Thymus (tissue), 11 donors: ENCODE results near the gene CILP2. TPM values are rescaled to one million over a fixed set of nuclear protein-coding genes. Genes with fewer than 3 reads are reported as not detected.

Experiments
- DNase-seq, 9 donors: peaks; one replicate each; pipeline ENCODE4 v3.0.0-alpha.2; 2013; ENCODE audit warnings: low spot score in 9 of 9, low read depth in 6 of 9, missing footprints in 1 of 9
- H3K27ac ChIP-seq, 2 donors: one replicate each; pipeline ENCODE4 v1.5.1; 2013; ENCODE audit warnings: control low read depth in 1 of 2, low read depth in 1 of 2, low read length in 1 of 2, mild to moderate bottlenecking in 1 of 2, moderate library complexity in 1 of 2
- H3K27me3 ChIP-seq, 2 donors: one replicate each; pipeline ENCODE4 v1.5.1; 2013; ENCODE audit warnings: low read length in 1 of 2; ENCODE audit not compliant: control insufficient read depth in 2 of 2, insufficient read depth in 1 of 2
- H3K36me3 ChIP-seq, 2 donors: one replicate each; pipeline ENCODE4 v1.5.1; 2013; ENCODE audit warnings: low read length in 1 of 2, mild to moderate bottlenecking in 1 of 2, moderate library complexity in 1 of 2; ENCODE audit not compliant: control insufficient read depth in 2 of 2, insufficient read depth in 2 of 2
- H3K4me1 ChIP-seq, 2 donors: one replicate each; pipeline ENCODE4 v1.5.1; 2013; ENCODE audit warnings: low read length in 2 of 2; ENCODE audit not compliant: control insufficient read depth in 2 of 2, insufficient read depth in 2 of 2
- H3K4me3 ChIP-seq, 2 donors: one replicate each; pipeline ENCODE4 v1.5.1; 2013; ENCODE audit warnings: low read length in 2 of 2, control low read depth in 1 of 2, mild to moderate bottlenecking in 1 of 2
- H3K9me3 ChIP-seq, 2 donors: one replicate each; pipeline ENCODE4 v1.5.1; 2013; ENCODE audit warnings: low read length in 1 of 2, mild to moderate bottlenecking in 1 of 2; ENCODE audit not compliant: control insufficient read depth in 2 of 2, insufficient read depth in 1 of 2
- WGBS: extraction: QIAGEN DNeasy Blood & Tissue Kit; methylation state at CpG from one replicate; pipeline ENCODE4 v1.1.7; 2013; 5-methylcytosine and 5-hydroxymethylcytosine counted together
- polyA plus RNA-seq: library from polyadenylated mRNA; stranded (reverse); fragments of 200-250 nt; gene quantifications from one replicate; pipeline ENCODE4 v1.2.3, GENCODE V29; 2013
- total RNA-seq: library from RNA; stranded (reverse); fragments of 120-200 nt; gene quantifications from one replicate; pipeline ENCODE4 v1.2.4, GENCODE V29; 2013
- donor health status: healthy.

The CILP2 gene
- total and polyA plus RNA-seq, 2 donors: 0.09 to 0.23 TPM

DNA sequence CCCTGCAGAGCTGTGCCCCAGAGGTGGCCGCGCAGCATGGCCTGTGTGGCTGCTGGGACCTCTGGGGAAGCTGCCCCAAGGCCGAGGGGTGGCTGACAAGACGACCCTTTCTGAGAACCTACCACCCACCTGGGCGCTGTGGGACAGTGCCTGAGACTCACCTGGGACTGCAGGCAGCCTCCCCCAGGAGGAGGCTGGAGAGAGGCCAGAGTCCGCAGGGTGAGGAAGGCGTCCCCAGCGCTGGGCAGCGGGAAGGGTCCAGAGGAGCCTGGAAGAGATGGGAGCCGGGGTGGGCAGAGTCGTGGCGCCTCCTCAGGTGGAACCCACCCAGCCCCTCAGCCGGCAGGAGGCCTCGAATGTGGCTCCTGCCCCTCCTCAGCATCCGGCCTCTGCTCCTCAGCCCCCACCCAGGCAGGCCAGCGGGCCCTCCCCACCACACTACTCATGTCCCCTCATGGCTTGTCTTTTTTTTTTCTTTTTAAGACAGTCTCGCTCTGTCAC lies 25.3 kb downstream of the CILP2 start:
- H3K4me1 ChIP-seq: no peaks in the 10 kb centered on the region
- H3K27ac ChIP-seq: no peak overlapping the region
- 97% methylated on average over 17 of the region's 17 CpGs for WGBS
- no peaks in the 10 kb centered on the region for H3K9me3 ChIP-seq
- H3K4me3 ChIP-seq: no peak overlapping the region
- peaks cover 11 to 35% of the 10 kb centered on the region in 2 donors for H3K36me3 ChIP-seq
- DNase-seq: no peak
- H3K27me3 ChIP-seq: no peaks in the 10 kb centered on the region

DNA sequence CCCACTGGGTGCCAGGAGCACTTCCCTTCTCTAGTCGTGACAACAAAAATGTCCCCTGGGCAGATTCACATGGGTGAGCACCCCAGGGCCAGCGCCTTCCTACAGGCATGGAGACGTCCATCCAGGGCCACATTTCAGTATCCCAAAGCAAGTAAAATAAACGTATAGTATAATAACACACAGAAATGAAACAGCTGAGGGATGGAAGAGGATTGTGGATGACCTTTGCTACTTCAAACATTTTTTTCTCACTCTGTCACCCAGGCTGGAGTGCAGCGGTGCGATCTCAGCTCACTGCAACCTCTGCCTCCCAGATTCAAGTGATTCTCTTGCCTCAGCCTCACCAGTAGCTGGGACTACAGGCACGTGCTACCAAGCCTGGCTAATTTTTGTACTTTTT lies 28.2 kb downstream of the CILP2 start:
- no peak for DNase-seq
- H3K4me3 ChIP-seq: no peak overlapping the region
- H3K27me3 ChIP-seq: no peaks in the 10 kb centered on the region
- no peaks in the 10 kb centered on the region for H3K4me1 ChIP-seq
- no peak overlapping the region for H3K27ac ChIP-seq
- H3K36me3 ChIP-seq: peaks cover 18 to 47% of the 10 kb centered on the region in 2 donors
- 97% methylated on average over 7 of the region's 7 CpGs for WGBS
- H3K9me3 ChIP-seq: no peaks in the 10 kb centered on the region

GRCh38 chr19:19567391-19567790 lies 29.3 kb downstream of the CILP2 start:
- H3K4me3 ChIP-seq: no peak overlapping the region
- H3K27me3 ChIP-seq: no peaks in the 10 kb centered on the region
- no peak overlapping the region for H3K27ac ChIP-seq
- peaks cover 18 to 44% of the 10 kb centered on the region in 2 donors for H3K36me3 ChIP-seq
- no peaks in the 10 kb centered on the region for H3K9me3 ChIP-seq
- 97% methylated on average over 3 of the region's 3 CpGs for WGBS
- no peaks in the 10 kb centered on the region for H3K4me1 ChIP-seq
- DNase-seq: no peak

GRCh38 chr19:19568802-19569756 lies 31.0 kb downstream of the CILP2 start:
- peaks cover 14 to 34% of the 10 kb centered on the region in 2 donors for H3K36me3 ChIP-seq
- H3K9me3 ChIP-seq: no peaks in the 10 kb centered on the region
- H3K27ac ChIP-seq: no peak overlapping the region
- 94% methylated on average over 25 of the region's 25 CpGs for WGBS
- H3K4me1 ChIP-seq: no peaks in the 10 kb centered on the region
- no peak overlapping the region for H3K4me3 ChIP-seq
- no peaks in the 10 kb centered on the region for H3K27me3 ChIP-seq
- DNase-seq: no peak

- H3K4me3 ChIP-seq: no peak overlapping the region
- peaks cover 9 to 27% of the 10 kb centered on the region in 2 donors for H3K36me3 ChIP-seq
- WGBS: 97% methylated on average over 10 of the region's 10 CpGs
- H3K27me3 ChIP-seq: no peaks in the 10 kb centered on the region
- no peaks in the 10 kb centered on the region for H3K9me3 ChIP-seq
- H3K4me1 ChIP-seq: peaks cover 0 to under 1% of the 10 kb centered on the region in 2 donors
- no peak for DNase-seq
- no peak overlapping the region for H3K27ac ChIP-seq
Observed at GRCh38 chr19:19570571-19570970, 32.5 kb downstream of the CILP2 start.

- H3K9me3 ChIP-seq: no peaks in the 10 kb centered on the region
- no peak overlapping the region for H3K4me3 ChIP-seq
- peaks cover 7 to 27% of the 10 kb centered on the region in 2 donors for H3K36me3 ChIP-seq
- 92% methylated on average over 11 of the region's 11 CpGs for WGBS
- H3K27ac ChIP-seq: no peak overlapping the region
- no peaks in the 10 kb centered on the region for H3K27me3 ChIP-seq
- no peak for DNase-seq
- peaks cover 2 to 3% of the 10 kb centered on the region in 2 donors for H3K4me1 ChIP-seq
Observed at GRCh38 chr19:19571071-19571786, 33.2 kb downstream of the CILP2 start.

- WGBS: 91% methylated on average over 6 of the region's 6 CpGs
- peaks cover 2 to 3% of the 10 kb centered on the region in 2 donors for H3K4me1 ChIP-seq
- peaks cover 0 to 3% of the 10 kb centered on the region in 2 donors for H3K36me3 ChIP-seq
- H3K4me3 ChIP-seq: no peak overlapping the region
- no peak for DNase-seq
- H3K27ac ChIP-seq: no peak overlapping the region
- H3K27me3 ChIP-seq: no peaks in the 10 kb centered on the region
- H3K9me3 ChIP-seq: no peaks in the 10 kb centered on the region
Observed at GRCh38 chr19:19575411-19575810, 37.3 kb downstream of the CILP2 start.

GRCh38 chr19:19578252-19578651 lies 40.2 kb downstream of the CILP2 start:
- DNase-seq: no peak
- H3K4me1 ChIP-seq: peaks cover 2 to 3% of the 10 kb centered on the region in 2 donors
- 98% methylated on average over 6 of the region's 6 CpGs for WGBS
- no peak overlapping the region for H3K4me3 ChIP-seq
- no peaks in the 10 kb centered on the region for H3K36me3 ChIP-seq
- H3K27me3 ChIP-seq: no peaks in the 10 kb centered on the region
- H3K27ac ChIP-seq: no peak overlapping the region
- H3K9me3 ChIP-seq: no peaks in the 10 kb centered on the region
